Right renal cortex interstitium (tissue), 3 donors: ENCODE results near the gene ACOXL. TPM values are rescaled to one million over a fixed set of nuclear protein-coding genes. Genes with fewer than 3 reads are reported as not detected.
"Not testable (repeated sequence)": the region's sequence is repeated elsewhere in the genome, so short reads cannot be mapped to it uniquely, and the experiment has no call there.

Source experiments
- DNase-seq, 3 donors: peaks; one replicate each; pipeline ENCODE4 v3.0.0-alpha.2; 2013; ENCODE audit warnings: low read depth in 3 of 3, low spot score in 2 of 3
- polyA plus RNA-seq, 3 donors: library from polyadenylated mRNA; unstranded; fragments of 120-200 nt; gene quantifications; one replicate each; pipeline ENCODE4 v1.2.1, GENCODE V29; 2013; ENCODE audit not compliant: insufficient read length in 3 of 3

ACOXL gene
- polyA plus RNA-seq, 3 donors = 0.35 to 0.83 (median 0.62) TPM

DNA sequence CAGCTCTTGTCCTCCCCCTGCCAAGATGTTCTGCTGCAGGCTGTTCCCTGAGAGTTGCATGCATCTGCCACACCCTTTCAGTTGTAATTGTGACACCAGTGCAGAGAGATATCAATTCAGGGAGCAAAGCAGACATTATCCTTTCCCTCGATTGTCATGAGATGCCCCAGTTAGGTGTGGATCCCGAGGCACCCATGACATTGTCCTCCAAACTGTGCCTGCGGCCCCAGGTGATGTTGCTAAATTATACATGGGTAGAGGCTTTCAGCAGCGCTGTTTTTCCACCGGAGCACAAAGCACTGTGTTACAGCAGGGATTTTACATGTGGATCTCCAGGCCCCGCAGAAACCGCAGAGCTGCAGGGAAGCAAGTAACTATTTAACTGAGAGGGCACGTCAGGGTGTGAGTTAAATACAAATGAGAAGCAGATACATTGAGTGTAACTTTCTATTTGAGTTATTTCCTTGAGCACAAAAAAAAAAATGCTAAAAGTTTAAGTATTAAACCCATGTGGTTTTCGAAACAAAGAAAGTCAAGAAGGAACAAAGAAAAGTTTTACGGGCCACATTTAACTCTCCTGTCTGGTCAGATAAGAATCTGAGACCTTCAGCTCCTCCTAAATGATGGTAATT lies 298.0 kb downstream of the ACOXL start:
- DNase-seq = no peak

DNA sequence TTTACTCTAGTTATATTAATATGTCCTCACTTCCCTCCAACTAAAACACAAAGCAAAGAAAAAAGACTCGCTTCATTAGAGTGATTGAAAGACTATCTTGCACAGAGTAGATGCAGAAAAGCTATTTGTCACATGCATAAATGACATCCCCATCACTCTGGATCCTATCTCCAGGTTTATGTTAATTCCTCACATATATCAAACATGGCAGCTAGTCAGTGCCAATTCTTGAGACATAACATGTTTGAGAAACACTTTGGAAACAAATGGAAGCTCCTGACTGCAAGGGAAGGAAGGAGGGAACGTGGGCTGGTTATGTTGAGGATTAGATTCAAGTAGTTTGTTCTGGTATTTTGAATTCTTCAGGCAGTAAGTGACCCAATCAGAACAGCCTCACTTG lies 298.6 kb downstream of the ACOXL start:
- no peak for DNase-seq

DNA sequence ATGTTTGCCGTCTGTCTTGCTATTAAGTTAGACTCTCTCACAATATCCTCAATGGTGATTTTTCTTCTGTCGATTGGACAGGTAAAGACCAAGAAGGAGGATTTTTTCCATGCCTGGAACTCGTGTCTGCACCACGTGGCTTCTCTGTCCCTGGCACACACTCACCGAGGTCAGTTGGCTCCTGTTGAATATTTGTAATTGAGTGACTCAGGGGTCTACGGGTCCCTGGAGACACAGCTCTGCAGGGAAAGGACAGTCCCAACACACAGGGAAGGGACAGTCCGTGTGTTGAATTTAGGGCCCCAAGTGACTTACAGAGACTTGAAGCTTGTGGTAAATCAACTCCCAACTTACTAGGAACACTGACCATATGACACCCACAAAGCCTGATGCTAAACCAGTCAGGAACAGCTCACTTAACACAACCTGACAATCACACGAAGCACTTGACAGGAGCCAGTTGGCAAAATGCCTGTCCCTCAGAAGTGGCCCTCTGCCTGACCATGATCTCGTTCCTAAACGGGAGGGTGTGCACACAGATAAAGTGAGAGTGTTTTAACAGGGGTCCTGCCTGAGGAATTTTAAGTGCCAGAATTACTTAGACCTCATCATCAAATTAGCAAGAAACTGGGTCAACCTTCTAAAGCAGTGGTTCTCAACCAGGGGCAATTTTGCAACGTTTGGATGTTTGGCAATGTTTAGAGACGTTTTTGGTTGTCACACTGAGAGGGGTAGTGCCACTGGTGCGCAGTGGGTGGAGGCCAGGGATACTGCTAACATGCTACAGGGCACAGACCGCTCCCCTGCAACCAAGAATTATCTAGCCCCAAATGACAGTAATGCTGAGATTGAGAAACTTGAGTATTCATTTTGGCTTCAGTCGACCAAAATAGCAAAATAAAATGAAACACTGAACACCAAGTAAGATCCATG lies 299.4 kb downstream of the ACOXL start:
- DNase-seq = no peak

DNA sequence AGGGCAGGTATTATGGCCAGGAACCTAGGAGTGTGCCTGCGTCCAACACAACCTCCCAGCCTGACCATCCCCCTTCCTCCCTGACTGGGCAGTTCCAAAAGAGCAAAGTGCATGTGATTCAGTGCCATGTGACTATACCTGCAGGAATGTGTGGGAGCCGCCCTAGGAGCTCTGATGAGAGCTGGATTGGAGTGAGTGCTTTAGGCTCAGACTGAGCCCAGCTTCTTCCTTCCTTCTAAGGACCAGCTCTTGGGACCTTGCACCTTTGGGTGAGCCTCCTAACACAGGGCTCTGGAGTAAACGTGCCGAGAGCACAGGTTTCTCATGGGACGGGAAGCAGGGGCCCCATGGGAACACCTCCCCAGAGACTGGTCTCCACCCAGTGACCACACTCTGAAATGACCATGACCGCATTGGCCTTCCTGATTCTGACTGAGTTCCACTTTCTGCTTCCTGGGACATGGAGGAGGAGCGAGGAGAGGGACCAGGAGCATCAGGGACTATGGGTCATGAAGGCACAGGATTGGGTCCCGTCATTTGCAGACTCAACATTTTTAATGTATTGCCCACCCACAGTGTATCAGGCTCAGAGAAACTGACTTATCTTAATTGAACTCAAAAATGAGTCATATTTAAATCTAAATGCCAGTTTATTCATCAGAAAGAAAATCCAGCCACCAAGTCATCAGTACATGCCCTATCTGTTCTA lies 300.5 kb downstream of the ACOXL start:
- no peak for DNase-seq

DNA sequence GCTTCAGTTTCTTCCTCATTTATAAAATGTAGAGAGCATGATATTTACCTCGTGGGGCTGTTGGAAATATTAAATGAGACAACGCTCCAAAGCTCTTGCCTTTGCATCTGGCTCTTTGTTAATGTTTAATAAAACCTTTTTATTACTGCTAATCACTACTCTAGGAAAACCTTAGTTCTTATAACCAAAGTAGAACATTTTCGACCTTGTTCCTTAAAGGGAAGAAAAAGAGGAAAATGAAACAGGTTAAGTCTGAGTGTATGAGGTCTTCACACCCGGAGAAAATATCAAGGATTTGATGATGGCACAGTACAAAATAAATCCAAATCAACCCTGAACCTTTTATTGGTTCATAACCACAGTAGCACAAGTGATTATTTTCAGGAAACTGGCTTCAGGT lies 301.8 kb downstream of the ACOXL start:
- no peak for DNase-seq

DNA sequence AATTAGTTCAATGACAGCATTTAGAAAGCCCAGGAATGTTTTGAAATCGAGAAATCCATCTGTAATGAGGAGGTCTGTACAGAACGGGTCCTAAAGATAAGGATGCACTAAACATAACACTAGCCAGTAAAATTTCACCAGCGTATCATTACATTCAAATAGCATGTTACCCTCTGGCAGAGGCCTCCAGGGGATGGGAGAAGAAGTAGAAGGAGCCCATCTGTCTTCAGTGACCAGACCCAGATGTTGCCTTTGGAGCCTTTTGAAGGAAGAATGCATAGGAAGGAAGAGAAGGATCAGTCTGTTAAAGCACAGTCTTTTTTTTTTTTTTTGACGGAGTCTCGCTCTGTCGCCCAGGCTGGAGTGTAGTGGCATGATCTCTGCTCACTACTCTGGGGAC lies 302.2 kb downstream of the ACOXL start:
- DNase-seq = no peak

DNA sequence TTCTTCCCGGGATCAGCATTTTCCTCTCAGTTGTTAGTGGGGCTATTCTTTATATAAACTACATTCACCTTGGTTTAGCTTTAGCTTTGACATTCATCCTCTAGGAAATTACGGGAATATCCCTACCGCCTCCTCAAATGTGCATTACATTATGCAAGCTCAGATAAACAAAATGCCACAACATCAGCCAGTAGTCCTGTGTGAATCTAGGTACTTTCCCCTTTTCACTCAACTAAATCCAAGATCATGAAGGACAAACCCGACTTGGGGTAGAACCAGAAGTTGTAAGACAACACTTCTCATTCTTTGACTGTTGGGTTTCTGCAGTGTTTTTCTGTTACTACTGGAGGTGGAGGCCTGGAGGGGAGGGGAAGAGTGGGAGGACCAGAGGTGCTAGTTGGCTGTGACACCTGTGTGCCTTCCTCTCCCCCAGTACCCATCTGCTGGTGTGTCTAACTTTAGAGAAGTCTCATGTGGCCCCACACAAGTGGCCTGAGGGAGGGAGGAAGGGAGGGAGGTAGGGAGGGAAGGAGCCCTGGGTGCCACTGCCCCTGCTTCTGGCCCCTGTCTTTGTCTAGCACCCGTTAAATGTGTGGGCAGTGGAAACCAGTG lies 303.6 kb downstream of the ACOXL start:
- no peak for DNase-seq

DNA sequence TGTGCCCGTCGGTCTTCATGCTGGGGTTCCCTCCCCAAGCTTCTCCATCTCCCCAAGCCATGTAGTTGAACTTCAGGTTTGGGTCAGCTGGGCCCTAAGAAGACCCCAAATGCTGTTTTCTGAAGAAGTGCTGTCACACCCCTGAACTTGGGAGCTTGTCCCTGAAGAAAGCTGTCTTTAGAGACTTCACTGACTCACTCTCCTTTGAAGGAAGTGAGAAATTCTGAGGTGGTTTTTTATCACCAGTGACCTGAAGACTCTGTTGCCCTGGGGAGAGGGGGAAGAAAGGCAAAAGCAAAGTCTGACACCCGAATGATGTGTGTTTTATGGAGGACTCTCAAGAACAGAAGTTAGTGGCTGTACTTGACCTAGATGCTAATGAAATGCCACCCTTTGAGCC lies 304.8 kb downstream of the ACOXL start:
- no peak for DNase-seq

DNA sequence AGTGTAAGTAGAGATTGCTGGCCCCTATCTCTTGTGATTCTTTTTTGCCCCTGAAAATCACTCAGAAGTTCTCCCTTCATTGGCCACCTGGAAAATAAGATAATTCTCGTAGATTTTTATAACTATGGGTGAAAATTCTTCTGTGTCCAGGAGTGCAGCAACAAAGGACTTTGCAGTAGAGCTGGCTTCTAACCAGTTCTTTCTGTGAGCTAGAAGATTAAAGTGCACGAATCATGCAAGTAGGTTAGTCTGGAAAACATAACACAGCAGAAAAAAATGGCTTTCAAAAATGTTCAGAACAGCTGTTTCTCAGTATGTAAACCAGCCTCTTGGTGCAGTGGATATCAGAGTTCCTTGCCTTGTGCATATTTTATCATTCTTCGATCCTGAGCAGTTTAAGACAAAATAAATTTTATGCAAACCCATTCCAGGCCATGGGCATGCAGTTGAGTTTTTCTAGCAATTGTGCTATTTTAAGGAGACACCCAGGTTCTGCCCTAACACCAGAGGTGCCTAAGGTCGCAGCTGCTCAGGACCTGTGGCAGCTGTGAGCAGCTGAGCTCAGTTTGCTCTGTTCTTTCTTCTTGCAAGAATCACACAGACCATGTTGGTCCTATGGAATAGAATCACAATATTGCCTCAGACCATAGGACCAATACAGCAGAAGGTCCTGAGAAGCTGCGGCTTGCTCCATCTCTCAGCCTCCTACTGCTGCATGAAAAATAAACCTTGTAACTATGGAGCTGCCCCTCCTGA lies 307.4 kb downstream of the ACOXL start:
- no peak for DNase-seq

DNA sequence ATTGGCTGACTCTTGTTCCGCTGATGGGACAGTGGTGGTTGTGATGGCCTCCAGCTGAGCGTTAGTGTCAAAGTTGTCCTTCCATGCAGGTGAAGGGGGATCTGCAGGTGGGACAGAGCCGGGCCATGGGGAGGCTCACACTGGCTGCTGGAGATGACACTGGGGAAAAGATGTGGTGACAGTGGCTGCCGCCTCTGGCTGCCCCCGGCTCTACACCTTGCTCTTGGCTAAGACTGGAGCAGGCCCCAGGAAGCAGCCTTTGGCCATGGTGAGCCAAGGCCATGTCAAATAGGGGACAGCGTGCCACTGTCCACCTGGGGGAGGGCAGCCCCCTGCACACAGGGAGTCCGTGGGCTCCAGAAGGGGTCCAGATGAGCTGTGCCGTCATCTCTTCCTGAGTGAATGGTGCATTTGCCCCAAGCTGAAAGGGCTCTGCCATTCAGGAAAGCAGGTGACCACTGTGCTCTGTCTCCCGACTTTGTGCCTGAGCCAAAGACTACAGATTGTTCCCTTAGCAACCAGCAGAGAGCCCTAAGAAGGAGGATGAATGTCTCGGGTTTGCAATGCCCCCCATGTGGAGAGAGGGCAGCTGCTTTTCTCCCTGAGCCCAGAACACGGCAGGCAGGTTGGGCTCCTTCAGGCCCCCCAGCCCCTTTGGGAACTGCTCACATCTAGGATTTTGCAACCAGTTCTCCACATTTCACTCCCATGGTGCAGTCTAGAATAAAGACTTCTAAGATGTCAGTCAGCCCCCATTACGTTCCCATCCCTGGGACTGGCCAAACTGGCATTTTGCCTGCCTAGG lies 309.2 kb downstream of the ACOXL start:
- no peak for DNase-seq

DNA sequence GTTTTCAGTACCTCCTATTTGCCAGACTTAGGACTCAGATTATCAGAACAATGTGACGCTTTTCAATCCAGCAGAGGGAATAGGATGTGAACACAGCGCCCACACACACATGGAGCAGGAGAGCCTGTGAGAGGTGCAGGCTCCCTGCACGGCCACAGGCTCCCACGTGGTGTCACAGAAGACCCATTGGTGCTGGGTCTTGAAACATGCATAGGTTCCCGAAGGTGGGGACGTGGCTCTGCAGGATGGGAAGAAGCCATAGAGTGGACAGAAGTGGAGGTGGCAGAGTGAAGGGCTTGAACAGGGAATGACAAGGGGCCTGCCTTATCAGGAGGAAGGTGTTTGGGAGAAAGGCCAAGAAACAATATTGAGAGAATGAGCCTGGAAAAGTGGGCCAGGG lies 309.9 kb downstream of the ACOXL start:
- no peak for DNase-seq

DNA sequence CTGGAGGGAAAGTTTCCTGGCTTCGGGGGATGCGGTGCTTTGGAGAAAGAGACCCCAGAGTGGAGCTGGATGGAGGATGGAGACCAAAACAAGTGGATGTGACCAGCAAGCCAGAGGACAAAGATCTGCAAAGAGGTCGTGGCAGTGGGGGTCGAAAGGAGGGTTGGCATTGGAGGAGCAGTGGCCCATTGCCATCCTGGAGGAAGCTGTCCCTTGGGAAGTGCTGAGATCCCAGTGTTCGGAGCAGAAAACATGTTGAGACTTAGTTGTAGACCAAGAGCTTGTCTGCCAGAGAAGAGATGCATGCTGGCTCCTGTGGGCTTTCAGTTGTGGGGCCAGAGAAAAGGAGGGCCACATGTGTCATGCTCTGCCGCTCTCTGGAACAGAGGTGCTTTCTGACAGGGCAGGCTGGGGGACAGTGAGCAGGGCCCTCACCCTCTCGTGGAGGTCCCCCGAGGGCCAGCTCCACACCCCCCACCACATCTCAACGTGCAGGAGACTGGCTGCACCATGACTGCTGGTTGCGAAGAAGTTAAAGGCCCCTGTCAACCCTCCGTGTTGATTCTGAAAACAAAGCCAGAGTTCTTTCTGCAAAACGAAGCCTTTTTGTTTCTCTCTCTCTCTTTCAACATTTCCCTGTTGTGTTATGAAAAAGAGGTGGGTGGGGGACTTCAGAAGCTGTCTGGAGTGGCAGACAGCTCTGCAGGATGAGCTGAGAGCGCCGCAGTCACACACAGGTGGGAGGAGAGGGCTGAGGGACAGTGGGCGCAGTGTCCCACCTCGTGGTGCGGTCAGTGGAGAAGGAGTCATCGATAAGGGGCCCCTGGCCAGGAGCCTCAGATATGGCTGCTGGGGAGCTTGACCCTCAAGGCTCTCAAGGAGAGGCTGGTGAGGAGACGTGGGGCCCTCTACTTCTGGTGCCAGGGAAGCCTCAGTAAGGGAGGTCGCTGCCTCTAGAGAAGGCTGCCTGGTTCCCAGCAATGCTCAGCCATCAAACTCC lies 310.7 kb downstream of the ACOXL start:
- DNase-seq = no peak

DNA sequence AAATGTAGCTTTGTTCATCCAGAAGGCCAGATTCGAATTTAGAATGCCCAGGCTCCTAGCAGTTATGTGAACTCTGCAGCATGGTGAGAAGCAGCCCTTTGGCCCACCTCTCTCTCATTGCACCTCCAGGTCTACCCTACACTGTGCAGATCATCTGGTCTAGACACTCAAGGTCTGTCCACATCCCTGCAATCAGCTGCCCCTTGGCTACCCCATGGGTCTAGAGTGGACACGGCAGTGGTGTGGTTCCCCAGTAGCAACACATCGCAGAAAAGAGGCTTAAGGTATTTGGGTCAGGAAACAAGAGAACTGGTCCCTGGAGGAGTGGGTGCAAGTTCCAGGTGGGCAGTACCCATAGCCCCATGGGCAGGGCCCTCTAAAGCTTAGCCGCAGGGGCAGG lies 311.7 kb downstream of the ACOXL start:
- no peak for DNase-seq

DNA sequence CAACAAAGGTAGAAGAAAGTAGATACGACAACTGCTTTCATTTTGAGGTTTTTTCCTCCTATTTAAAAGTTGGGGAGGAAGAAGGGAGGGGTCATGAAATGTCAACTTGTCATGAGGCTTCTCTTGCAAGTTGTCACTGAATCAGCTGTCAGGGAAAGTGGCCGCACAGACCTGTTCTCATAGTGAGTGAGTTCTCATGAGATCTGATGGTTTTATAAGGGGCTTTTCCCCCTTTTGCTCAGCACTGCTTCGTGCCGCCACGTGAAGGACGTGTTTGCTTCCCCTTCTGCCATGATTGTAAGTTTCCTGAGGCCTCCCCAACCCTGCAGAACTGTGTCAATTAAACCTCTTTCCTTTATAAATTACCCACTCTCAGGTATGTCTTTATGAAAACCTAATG lies 312.9 kb downstream of the ACOXL start:
- not testable (repeated sequence) for DNase-seq

DNA sequence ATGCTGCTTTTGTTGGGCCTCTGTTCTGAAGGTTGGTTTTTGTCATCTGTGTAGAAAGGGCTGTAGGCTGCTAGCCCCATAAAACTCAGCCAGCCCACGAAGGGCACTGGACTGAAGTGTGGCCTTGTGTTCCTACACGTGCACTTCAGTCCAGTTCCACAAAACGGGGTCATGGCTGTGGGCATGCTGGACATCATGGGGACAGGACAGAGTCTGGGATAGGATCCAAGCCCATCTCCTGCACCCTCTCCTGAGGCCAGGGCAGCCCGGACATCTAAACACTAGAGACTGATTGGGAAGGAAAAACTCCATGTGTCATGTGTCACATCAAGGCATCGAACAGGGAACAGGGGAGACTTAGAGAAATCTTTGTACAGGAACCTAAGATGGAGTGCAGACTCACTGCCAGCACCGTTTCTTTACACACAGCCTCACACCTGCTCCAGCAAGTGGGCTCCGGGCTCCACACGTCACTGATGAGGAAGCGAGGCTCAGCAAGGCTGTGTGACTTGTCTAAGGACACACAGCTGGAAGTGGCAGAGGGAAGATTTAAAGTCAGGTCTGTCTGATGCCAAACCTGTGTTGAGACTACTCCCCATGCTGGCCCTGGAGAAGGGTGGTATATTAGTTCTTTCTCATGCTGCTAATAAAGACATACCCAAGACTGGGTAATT lies 313.5 kb downstream of the ACOXL start:
- DNase-seq = no peak

DNA sequence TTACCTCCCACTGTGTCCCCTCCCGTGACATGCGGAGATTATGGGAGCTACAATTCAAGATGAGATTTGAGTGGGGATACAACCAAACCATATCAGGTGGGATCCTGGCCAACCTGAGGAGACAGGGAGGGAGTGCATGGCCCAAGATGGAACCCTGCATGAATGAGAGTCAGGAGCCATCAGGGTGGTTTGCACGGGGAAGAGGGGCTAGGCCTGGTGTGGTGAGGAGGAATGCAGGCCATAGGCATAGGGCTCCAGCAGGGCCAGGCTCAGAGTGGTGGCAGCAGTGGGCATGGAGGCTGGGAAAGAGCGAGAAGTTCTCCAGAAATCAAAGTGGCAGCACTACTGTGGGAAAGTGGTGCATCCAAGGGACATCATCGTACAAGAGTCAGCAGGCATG lies 314.3 kb downstream of the ACOXL start:
- DNase-seq = no peak

DNA sequence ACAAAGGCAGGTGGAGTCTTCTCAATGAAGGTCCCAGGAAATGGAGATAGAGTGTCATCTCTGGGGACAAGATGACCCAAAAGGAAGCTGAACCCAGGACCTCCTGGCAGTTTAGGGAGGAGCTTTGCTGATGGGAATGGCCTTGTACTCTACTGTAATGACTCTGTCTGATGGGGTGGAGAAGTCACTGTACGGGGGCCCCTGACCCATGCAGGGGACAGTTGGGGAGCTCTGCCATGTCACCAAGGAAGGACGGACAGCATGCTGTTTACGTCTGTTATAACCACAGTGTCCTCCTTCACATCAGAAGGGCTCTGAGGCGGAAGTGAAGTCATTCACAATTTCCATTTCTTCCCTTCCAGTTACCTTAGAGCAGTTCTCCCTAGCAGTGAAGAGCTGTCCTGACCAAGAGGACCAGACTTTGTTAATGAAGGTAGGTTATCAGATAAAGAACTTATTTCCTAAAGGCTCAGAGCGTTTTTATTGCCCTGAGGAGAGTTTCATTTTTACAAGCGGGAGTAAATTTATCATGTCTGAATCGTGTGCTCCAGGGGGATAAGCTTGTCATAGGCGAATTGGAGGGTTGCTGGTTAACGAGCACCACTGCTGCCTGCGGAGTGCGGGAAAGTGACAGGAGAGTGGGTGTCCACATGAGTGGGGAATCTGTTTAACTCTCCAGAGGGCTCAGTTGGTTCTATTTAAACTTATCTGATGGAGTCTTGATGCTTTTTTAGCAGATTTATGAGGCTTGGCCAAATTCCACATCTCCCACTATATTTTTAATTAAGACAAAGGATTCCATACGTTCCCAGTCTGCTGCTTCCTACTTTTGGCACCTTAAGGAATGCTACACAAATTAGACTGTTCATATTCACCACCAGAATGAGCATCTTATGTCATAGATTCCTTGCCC lies 316.7 kb downstream of the ACOXL start:
- no peak for DNase-seq
